SH-SY5Y (cell line): ENCODE results near the gene MARK2.

Experiments
- GATA2 ChIP-seq: IDR thresholded peaks from 2 replicates; pipeline ENCODE4 v1.6.1; 2011; ENCODE audit warnings: mild to moderate bottlenecking, low read depth, low read length
- GATA3 ChIP-seq: IDR thresholded peaks from 2 replicates; pipeline ENCODE4 v1.6.1; 2011; ENCODE audit warnings: low read depth, mild to moderate bottlenecking, low read length, moderate library complexity

DNA sequence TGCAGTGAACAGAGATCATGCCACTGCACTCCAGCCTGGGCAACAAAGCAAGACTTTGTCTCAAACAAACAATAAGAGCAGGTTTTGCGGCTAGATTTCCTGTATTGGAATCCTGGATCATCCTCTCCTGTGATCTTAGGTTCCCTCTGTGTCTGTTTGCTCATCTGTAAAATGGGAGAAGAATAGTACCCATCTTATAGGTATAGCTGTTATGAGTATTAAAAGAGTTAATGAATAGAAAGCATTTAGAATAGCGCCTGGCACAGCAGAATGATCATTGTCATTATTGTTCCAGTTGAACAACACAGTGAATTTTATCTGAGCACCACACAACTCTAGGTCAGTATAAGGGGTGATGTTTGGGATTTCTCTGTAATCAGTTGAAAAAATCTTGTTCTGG, 10.8 kb downstream of the MARK2 start:
- TF ChIP-seq GATA3 (no peak), GATA2 (no peak)
